LoVo (cell line): Measurements from ENCODE around the gene MMEL1.
"Not testable (repeated sequence)": the region's sequence is repeated elsewhere in the genome, so short reads cannot be mapped to it uniquely, and the experiment has no call there.

ENCODE experiments used
- DNase-seq: peaks from one replicate; pipeline ENCODE4 v3.0.0-alpha.2; 2016; ENCODE audit warnings: low spot score

The MMEL1 gene

GRCh38 chr1:2628191-2628932 is 4.5 kb downstream of the MMEL1 start:
- no peak for DNase-seq

GRCh38 chr1:2627746-2628145 is 5.1 kb downstream of the MMEL1 start:
- DNase-seq, result no peak

GRCh38 chr1:2625748-2626147 is 7.1 kb downstream of the MMEL1 start:
- DNase-seq, result not testable (repeated sequence)

GRCh38 chr1:2625311-2625710 is 7.5 kb downstream of the MMEL1 start:
- DNase-seq, result no peak

- no peak for DNase-seq
Observed at GRCh38 chr1:2624735-2625300, 8.0 kb downstream of the MMEL1 start.

- no peak for DNase-seq
Observed at GRCh38 chr1:2623571-2624337, 9.1 kb downstream of the MMEL1 start.

GRCh38 chr1:2617971-2618470 is 14.8 kb downstream of the MMEL1 start:
- no peak for DNase-seq

- no peak for DNase-seq
Observed at GRCh38 chr1:2614145-2614544, 18.7 kb downstream of the MMEL1 start.

GRCh38 chr1:2612591-2613365 is 20.0 kb downstream of the MMEL1 start:
- no peak for DNase-seq

- DNase-seq, result no peak
Observed at GRCh38 chr1:2611621-2612437, 21.0 kb downstream of the MMEL1 start.

GRCh38 chr1:2611031-2611501 is 21.8 kb downstream of the MMEL1 start:
- DNase-seq, result peak; percentile 22

- DNase-seq, result no peak
Observed at GRCh38 chr1:2610036-2610959, 22.5 kb downstream of the MMEL1 start.

GRCh38 chr1:2609319-2610035 is 23.3 kb downstream of the MMEL1 start:
- no peak for DNase-seq

- DNase-seq, result no peak
Observed at GRCh38 chr1:2607641-2608091, 25.1 kb downstream of the MMEL1 start.

GRCh38 chr1:2606881-2607621 is 25.8 kb downstream of the MMEL1 start:
- no peak for DNase-seq

- DNase-seq, result no peak
Observed at GRCh38 chr1:2606396-2606880, 26.4 kb downstream of the MMEL1 start.

GRCh38 chr1:2605509-2606395 is 27.1 kb downstream of the MMEL1 start:
- DNase-seq, result no peak
